DND-41 (cell line): Measurements from ENCODE around the gene WTIP.

ENCODE experiments used
- ATAC-seq: fragments of 200-7000 bp; cut with Tn5 transposase; 3 replicates; pipeline ENCODE4 v1.9.1; 2021; ENCODE audit warnings: low read depth; ENCODE audit not compliant: insufficient read depth
- DNase-seq: peaks from one replicate; pipeline ENCODE4 v3.0.0-alpha.2; 2020
- H2AFZ ChIP-seq: 2 replicates; pipeline ENCODE4 v1.6.0; 2012; ENCODE audit warnings: low read depth, low read length
- H3K27ac ChIP-seq: 2 replicates; pipeline ENCODE4 v1.5.1; 2012; ENCODE audit warnings: low read length, inconsistent platforms
- H3K27me3 ChIP-seq: fragments of 200-600 bp; sonication (generic); 2 replicates; pipeline ENCODE4 v1.6.0; 2012; ENCODE audit warnings: low read length, mild to moderate bottlenecking, inconsistent platforms; ENCODE audit not compliant: insufficient read depth, poor library complexity
- H3K36me3 ChIP-seq: 2 replicates; pipeline ENCODE4 v1.5.1; 2012; ENCODE audit warnings: low read length, inconsistent platforms; ENCODE audit not compliant: insufficient read depth
- H3K4me1 ChIP-seq: 2 replicates; pipeline ENCODE4 v1.5.1; 2012; ENCODE audit warnings: mild to moderate bottlenecking, low read length; ENCODE audit not compliant: insufficient read depth
- H3K4me2 ChIP-seq: 2 replicates; pipeline ENCODE4 v1.6.0; 2012; ENCODE audit warnings: mild to moderate bottlenecking, moderate library complexity, low read length, inconsistent platforms; ENCODE audit not compliant: insufficient read depth
- H3K4me3 ChIP-seq, 2 experiments: fragments of 200-600 bp in 1 of 2; shearing (Covaris generic) in 1 of 2; 2 replicates each; pipeline ENCODE4 v1.5.1; 2012 to 2016; ENCODE audit warnings: inconsistent platforms in 2 of 2, low read length in 2 of 2, mild to moderate bottlenecking in 2 of 2, low read depth in 1 of 2, moderate library complexity in 1 of 2
- H3K79me2 ChIP-seq: 2 replicates; pipeline ENCODE4 v1.6.0; 2012; ENCODE audit warnings: low read length, inconsistent platforms; ENCODE audit not compliant: insufficient read depth
- H3K9ac ChIP-seq: 2 replicates; pipeline ENCODE4 v1.6.0; 2012; ENCODE audit warnings: low read depth, mild to moderate bottlenecking, inconsistent platforms, low read length, moderate library complexity
- H3K9me3 ChIP-seq: 2 replicates; pipeline ENCODE4 v1.5.1; 2012; ENCODE audit warnings: low read length, moderate library complexity, mild to moderate bottlenecking, inconsistent platforms; ENCODE audit not compliant: insufficient read depth, severe bottlenecking
- H4K20me1 ChIP-seq: 2 replicates; pipeline ENCODE4 v1.6.0; 2012; ENCODE audit warnings: low read length; ENCODE audit not compliant: insufficient read depth
- EZH2 ChIP-seq: IDR thresholded peaks from 3 replicates; pipeline ENCODE4 v1.6.1; 2012; ENCODE audit warnings: borderline replicate concordance, low read depth, mild to moderate bottlenecking, moderate library complexity, low read length, inconsistent platforms; ENCODE audit not compliant: severe bottlenecking
- TF ChIP-seq, protein P1 (sequence below): IDR thresholded peaks from 2 replicates; pipeline ENCODE4 v1.5.1; 2012; ENCODE audit warnings: borderline replicate concordance, low read length, moderate library complexity, mild to moderate bottlenecking; ENCODE audit not compliant: poor library complexity, severe bottlenecking; ENCODE audit errors: extremely low read depth

The WTIP gene

GRCh38 chr19:34504809-34505291 lies 23.3 kb downstream of the WTIP start:
- no peak overlapping the region for H3K4me2 ChIP-seq
- H3K79me2 ChIP-seq, result no peaks in the 10 kb centered on the region
- TF ChIP-seq, protein P1, sequence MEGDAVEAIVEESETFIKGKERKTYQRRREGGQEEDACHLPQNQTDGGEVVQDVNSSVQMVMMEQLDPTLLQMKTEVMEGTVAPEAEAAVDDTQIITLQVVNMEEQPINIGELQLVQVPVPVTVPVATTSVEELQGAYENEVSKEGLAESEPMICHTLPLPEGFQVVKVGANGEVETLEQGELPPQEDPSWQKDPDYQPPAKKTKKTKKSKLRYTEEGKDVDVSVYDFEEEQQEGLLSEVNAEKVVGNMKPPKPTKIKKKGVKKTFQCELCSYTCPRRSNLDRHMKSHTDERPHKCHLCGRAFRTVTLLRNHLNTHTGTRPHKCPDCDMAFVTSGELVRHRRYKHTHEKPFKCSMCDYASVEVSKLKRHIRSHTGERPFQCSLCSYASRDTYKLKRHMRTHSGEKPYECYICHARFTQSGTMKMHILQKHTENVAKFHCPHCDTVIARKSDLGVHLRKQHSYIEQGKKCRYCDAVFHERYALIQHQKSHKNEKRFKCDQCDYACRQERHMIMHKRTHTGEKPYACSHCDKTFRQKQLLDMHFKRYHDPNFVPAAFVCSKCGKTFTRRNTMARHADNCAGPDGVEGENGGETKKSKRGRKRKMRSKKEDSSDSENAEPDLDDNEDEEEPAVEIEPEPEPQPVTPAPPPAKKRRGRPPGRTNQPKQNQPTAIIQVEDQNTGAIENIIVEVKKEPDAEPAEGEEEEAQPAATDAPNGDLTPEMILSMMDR, result no peak
- TF ChIP-seq EZH2, result no peak
- H3K27ac ChIP-seq, result no peak overlapping the region
- no peak overlapping the region for H3K4me3 ChIP-seq
- H3K27me3 ChIP-seq, result no peaks in the 10 kb centered on the region
- DNase-seq (no peak), ATAC-seq (no peak)
- H2AFZ ChIP-seq, result no peak overlapping the region
- H4K20me1 ChIP-seq, result 0 out of 2 replicates have a peak, but pooled peaks cover 8% of the 10 kb centered on the region
- H3K36me3 ChIP-seq, result no peaks in the 10 kb centered on the region
- peaks cover 5% of the 10 kb centered on the region for H3K4me1 ChIP-seq
- H3K9ac ChIP-seq, result no peak overlapping the region
- no peaks in the 10 kb centered on the region for H3K9me3 ChIP-seq

GRCh38 chr19:34505321-34506025 lies 23.9 kb downstream of the WTIP start:
- Histone ChIP-seq H3K27ac (no peak overlapping the region), H3K4me3 (no peak overlapping the region), H3K9ac (no peak overlapping the region), H3K4me2 (no peak overlapping the region), H2AFZ (no peak overlapping the region), H3K79me2 (no peaks in the 10 kb centered on the region), H3K9me3 (no peaks in the 10 kb centered on the region), H3K36me3 (no peaks in the 10 kb centered on the region), H3K4me1 (peaks cover 5% of the 10 kb centered on the region), H3K27me3 (no peaks in the 10 kb centered on the region), H4K20me1 (0 out of 2 replicates have a peak, but pooled peaks cover 8% of the 10 kb centered on the region)
- no peak for DNase-seq
- ATAC-seq, result no peak
- no peak for TF ChIP-seq EZH2
- TF ChIP-seq, protein P1, result no peak

- Histone ChIP-seq H3K27me3 (no peaks in the 10 kb centered on the region), H3K27ac (no peak overlapping the region), H3K4me1 (peaks cover 5% of the 10 kb centered on the region), H3K4me3 (no peak overlapping the region), H3K9me3 (no peaks in the 10 kb centered on the region), H3K79me2 (no peaks in the 10 kb centered on the region), H3K4me2 (no peak overlapping the region), H3K9ac (no peak overlapping the region), H3K36me3 (no peaks in the 10 kb centered on the region), H2AFZ (no peak overlapping the region), H4K20me1 (0 out of 2 replicates have a peak, but pooled peaks cover 8% of the 10 kb centered on the region)
- ATAC-seq (no peak), DNase-seq (no peak)
- no peak for TF ChIP-seq EZH2
- TF ChIP-seq, protein P1, result no peak
These were observed 24.4 kb downstream of the WTIP start for GRCh38 chr19:34506026-34506370.
